GM23338 (cell line): ENCODE data around the gene TARP.

Experiments
- CREB1 ChIP-seq: fragments of 250-450 bp; sonication (Bioruptor Pico); IDR thresholded peaks from 2 replicates; pipeline ENCODE4 v1.5.0; 2020; ENCODE audit warnings: low read depth, mild to moderate bottlenecking, moderate library complexity
- CTCF ChIP-seq, 2 experiments: fragments of 200-600 bp in 1 of 2; sonication (generic) in 1 of 2; conservative IDR thresholded peaks; 2 replicates each; pipeline versions ENCODE4 v1.5.1 to v1.6.1; 2016 to 2017; ENCODE audit warnings: antibody characterized with exemption in 2 of 2, low read depth in 2 of 2, mild to moderate bottlenecking in 2 of 2, moderate library complexity in 1 of 2
- EZH2 ChIP-seq: fragments of 200-600 bp; sonication (generic); IDR thresholded peaks from one replicate; pipeline ENCODE4 v1.8.0; 2017; ENCODE audit warnings: antibody characterized with exemption, mild to moderate bottlenecking, low read depth; ENCODE audit not compliant: unreplicated experiment
- EZH2phosphoT487 ChIP-seq: fragments of 200-600 bp; sonication (generic); IDR thresholded peaks from one replicate; pipeline ENCODE4 v1.8.1; 2018; ENCODE audit warnings: antibody characterized with exemption; ENCODE audit not compliant: unreplicated experiment
- POLR2AphosphoS5 ChIP-seq: IDR thresholded peaks from 2 replicates; pipeline ENCODE4 v1.6.1; 2016; ENCODE audit warnings: antibody characterized with exemption, low read depth
- STAT1 ChIP-seq: IDR thresholded peaks from one replicate; pipeline ENCODE4 v1.6.1; 2016; ENCODE audit warnings: antibody characterized with exemption; ENCODE audit not compliant: unreplicated experiment
- ZNF114 ChIP-seq: fragments of 250-450 bp; sonication (Bioruptor Pico); IDR thresholded peaks from 2 replicates; pipeline ENCODE4 v1.5.0; 2020; ENCODE audit warnings: mild to moderate bottlenecking, moderate library complexity
- ZNF331 ChIP-seq: fragments of 250-450 bp; sonication (Bioruptor Pico); IDR thresholded peaks from 2 replicates; pipeline ENCODE4 v1.5.0; 2020; ENCODE audit warnings: low read depth, mild to moderate bottlenecking, moderate library complexity

GRCh38 chr7:38224392-38224791 is 49.0 kb downstream of the TARP start:
- no peak for TF ChIP-seq CTCF (conservative IDR thresholded peaks at IDR 0.05; ENCODE audit: low read depth in 2 of 2)
- TF ChIP-seq ZNF114: no peak
- no peak for TF ChIP-seq CREB1 (CRISPR knock-in tag)
- TF ChIP-seq EZH2phosphoT487: no peak
- no peak for TF ChIP-seq EZH2
- no peak for TF ChIP-seq POLR2AphosphoS5
- no peak for TF ChIP-seq STAT1
- no peak for TF ChIP-seq ZNF331 (CRISPR knock-in tag)
